ENCODE measurements around the gene FAM193A. TPM values are rescaled to one million over a fixed set of nuclear protein-coding genes. Genes with fewer than 3 reads are reported as not detected.
A peak's percentile ranks its signal among the peaks of the same experiment; 100 is the strongest.
"Not testable (repeated sequence)": the region's sequence is repeated elsewhere in the genome, so short reads cannot be mapped to it uniquely, and the experiment has no call there.

Gene FAM193A
- total RNA-seq, 4 donors from 2014 or later = 9.8 to 18.7 (median 16.4) TPM

DNA sequence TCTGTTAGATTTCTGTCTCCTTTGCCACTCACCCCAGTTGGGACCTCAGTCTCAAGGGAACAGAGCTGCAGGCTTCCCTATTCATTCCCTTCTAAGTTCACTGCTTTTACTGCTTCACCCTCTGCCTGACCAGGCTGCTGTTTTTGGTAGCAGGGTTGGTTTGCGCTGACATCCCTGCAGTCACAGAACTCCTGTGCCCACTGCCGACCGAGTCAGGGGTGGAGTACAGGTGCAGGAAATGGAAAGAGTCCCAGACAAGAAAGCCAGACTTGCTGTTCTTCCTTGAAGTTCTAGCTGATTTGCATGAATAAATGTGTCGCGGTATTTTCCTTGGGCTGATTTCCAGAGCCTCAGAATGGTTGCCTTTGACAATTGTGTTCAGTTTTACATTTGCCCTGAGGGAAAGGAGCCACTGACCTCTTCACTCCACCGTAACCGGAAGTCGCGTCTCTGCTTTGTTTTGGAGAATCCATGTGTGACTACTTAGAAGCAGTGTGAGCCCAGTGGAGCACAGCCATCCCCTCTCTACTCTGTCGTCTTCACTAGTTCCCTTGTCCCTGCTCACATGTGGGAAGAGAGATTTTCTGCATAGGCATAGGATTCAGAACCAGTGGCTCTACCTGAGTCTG, 134.9 kb downstream of the FAM193A start:
- Histone ChIP-seq H3K36me3 (peaks cover 16 to 87% (median 19%) of the 10 kb centered on the region in 3 donors), H3K27ac (peak overlapping the region in 1 of 4 donors; percentile 19), H3K4me3 (no peak overlapping the region), H3K9me3 (no peaks in the 10 kb centered on the region), H3K27me3 (no peaks in the 10 kb centered on the region), H3K4me1 (peaks cover 0 to 21% (median 4%) of the 10 kb centered on the region in 3 donors)
- intact Hi-C loops (cut with DNase I) = no loop called here
- TF ChIP-seq POLR2A (IDR thresholded peaks at IDR 0.05) = no peak
- TF ChIP-seq, protein P1, sequence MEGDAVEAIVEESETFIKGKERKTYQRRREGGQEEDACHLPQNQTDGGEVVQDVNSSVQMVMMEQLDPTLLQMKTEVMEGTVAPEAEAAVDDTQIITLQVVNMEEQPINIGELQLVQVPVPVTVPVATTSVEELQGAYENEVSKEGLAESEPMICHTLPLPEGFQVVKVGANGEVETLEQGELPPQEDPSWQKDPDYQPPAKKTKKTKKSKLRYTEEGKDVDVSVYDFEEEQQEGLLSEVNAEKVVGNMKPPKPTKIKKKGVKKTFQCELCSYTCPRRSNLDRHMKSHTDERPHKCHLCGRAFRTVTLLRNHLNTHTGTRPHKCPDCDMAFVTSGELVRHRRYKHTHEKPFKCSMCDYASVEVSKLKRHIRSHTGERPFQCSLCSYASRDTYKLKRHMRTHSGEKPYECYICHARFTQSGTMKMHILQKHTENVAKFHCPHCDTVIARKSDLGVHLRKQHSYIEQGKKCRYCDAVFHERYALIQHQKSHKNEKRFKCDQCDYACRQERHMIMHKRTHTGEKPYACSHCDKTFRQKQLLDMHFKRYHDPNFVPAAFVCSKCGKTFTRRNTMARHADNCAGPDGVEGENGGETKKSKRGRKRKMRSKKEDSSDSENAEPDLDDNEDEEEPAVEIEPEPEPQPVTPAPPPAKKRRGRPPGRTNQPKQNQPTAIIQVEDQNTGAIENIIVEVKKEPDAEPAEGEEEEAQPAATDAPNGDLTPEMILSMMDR (IDR thresholded peaks at IDR 0.05) = no peak
- WGBS, 2 donors = 38% methylated on average over 9 to 10 of the region's 10 CpGs
- DNase-seq = no peak

DNA sequence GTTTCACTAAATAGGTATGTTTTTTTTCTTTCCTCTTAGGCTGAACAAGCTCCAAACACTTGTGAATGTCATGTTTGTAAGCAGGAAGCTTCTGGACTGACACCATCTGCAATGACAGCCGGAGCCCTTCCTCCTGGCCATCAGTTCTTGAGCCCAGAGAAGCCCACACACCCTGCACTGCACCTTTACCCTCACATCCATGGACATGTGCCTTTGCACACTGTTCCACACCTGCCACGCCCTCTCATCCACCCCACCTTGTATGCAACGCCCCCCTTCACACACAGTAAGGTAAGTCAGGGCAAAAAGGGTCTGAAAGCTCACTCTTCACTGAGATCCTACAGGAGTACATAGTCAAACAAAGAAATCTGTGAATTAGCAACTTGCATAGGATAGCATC, 135.6 kb downstream of the FAM193A start:
- TF ChIP-seq, protein P1 (IDR thresholded peaks at IDR 0.05) = no peak
- no peak for TF ChIP-seq POLR2A (IDR thresholded peaks at IDR 0.05)
- WGBS, 2 donors = 69 to 79% methylated on average over 3 of the region's 3 CpGs
- Histone ChIP-seq H3K27ac (no peak overlapping the region), H3K4me3 (no peak overlapping the region), H3K9me3 (no peaks in the 10 kb centered on the region), H3K27me3 (no peaks in the 10 kb centered on the region), H3K36me3 (peaks cover 16 to 94% (median 19%) of the 10 kb centered on the region in 3 donors), H3K4me1 (peaks cover 0 to 18% (median 4%) of the 10 kb centered on the region in 3 donors)
- DNase-seq = no peak
- intact Hi-C loops (cut with DNase I) = no loop called here

- no peak overlapping the region for H3K27ac ChIP-seq
- TF ChIP-seq, protein P1 (IDR thresholded peaks at IDR 0.05) = no peak
- no peak for TF ChIP-seq POLR2A (IDR thresholded peaks at IDR 0.05)
- 45 to 50% methylated on average over 2 of the region's 2 CpGs for WGBS, 2 donors
- peaks cover 0 to 18% (median 4%) of the 10 kb centered on the region in 3 donors for H3K4me1 ChIP-seq
- DNase-seq = no peak
- H3K9me3 ChIP-seq = no peaks in the 10 kb centered on the region
- intact Hi-C loops (cut with DNase I) = no loop called here
- no peak overlapping the region for H3K4me3 ChIP-seq
- H3K36me3 ChIP-seq = peaks cover 16 to 99% (median 19%) of the 10 kb centered on the region in 3 donors
- H3K27me3 ChIP-seq = no peaks in the 10 kb centered on the region
Measured at GRCh38 chr4:2672700-2673099, 136.3 kb downstream of the FAM193A start.

GRCh38 chr4:2673157-2673556, 136.7 kb downstream of the FAM193A start:
- Histone ChIP-seq H3K27ac (no peak overlapping the region), H3K27me3 (no peaks in the 10 kb centered on the region), H3K4me3 (no peak overlapping the region), H3K9me3 (no peaks in the 10 kb centered on the region), H3K4me1 (peaks cover 0 to 18% (median 4%) of the 10 kb centered on the region in 3 donors), H3K36me3 (peaks cover 16 to 98% (median 19%) of the 10 kb centered on the region in 3 donors)
- no peak for DNase-seq
- TF ChIP-seq POLR2A (IDR thresholded peaks at IDR 0.05) = no peak
- TF ChIP-seq, protein P1 (IDR thresholded peaks at IDR 0.05) = peak in 1 of 6 experiments; percentile 19
- 72 to 87% methylated on average over 1 of the region's 1 CpG for WGBS, 2 donors
- intact Hi-C loops (cut with DNase I) = no loop called here

DNA sequence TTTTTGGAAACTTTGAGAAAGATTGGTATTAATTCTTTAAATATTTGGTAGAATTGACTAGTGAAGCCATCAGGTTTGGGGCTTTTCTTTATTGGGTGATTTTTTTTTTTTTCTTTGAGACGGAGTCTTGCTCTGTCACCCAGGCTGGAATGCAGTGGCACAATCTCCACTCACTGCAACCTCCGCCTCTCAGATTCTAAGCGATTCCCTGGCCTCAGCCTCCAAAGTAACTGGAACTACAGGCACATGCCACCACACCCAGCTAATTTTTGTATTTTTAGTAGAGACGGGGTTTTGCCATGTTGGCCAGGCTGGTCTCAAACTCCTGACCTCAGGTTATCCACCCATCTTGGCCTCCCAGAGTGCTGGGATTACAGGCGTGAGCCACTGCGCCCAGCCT, 143.3 kb downstream of the FAM193A start:
- intact Hi-C loops (cut with DNase I); H3K9me3 ChIP-seq; H3K27ac ChIP-seq; H3K4me1 ChIP-seq; DNase-seq; H3K27me3 ChIP-seq; H3K4me3 ChIP-seq: not testable (repeated sequence)
- WGBS, 2 donors = 97 to 99% methylated on average over 6 of the region's 6 CpGs
- peaks cover 0 to 85% (median 15%) of the 10 kb centered on the region in 3 donors for H3K36me3 ChIP-seq
